Measurements from ENCODE around the gene TBC1D7. TPM values are rescaled to one million over a fixed set of nuclear protein-coding genes. Genes with fewer than 3 reads are reported as not detected.

TBC1D7 gene
- total RNA-seq, 120 experiments from 2014 or later, result 18.2 to 52.1 (median 27.5) TPM

Other genes starting within 250 kb of the TBC1D7 start
- 100 to 1,000 TPM in 61 of 120 experiments, 10 to 100 TPM in 59; 36.8 to 141 (median 101) TPM for gene GFOD1, start 159.1 kb upstream of the TBC1D7 start, total RNA-seq
- gene SIRT5, start 246.1 kb upstream of the TBC1D7 start, total RNA-seq, result 10 to 100 TPM; 21.4 to 45.4 (median 34.7) TPM

Measured in dorsolateral prefrontal cortex (tissue), 118 donors.